Heart left ventricle (tissue), 16 donors: Measurements from ENCODE around the gene SARNP. TPM values are rescaled to one million over a fixed set of nuclear protein-coding genes. Genes with fewer than 3 reads are reported as not detected.
"Not testable (repeated sequence)": the region's sequence is repeated elsewhere in the genome, so short reads cannot be mapped to it uniquely, and the experiment has no call there.

Experiments used
- ATAC-seq, 4 donors: fragments of 200-7000 bp; cut with Tn5 transposase; one replicate each; pipeline ENCODE4 v1.9.1; 2020 to 2022; ENCODE audit warnings: moderate library complexity in 4 of 4, mild to moderate bottlenecking in 3 of 4, moderate number of reproducible peaks in 1 of 4
- DNase-seq, 5 donors: peaks; one replicate each; pipeline ENCODE4 v3.0.0-alpha.2; 2020
- H3K27ac ChIP-seq, 12 donors: fragments of 200-600 bp; sonication (generic) in 4 of 12; one replicate each; pipeline versions ENCODE4 v1.5.0 to v1.8.0; 2016 to 2022; ENCODE audit warnings: mild to moderate bottlenecking in 2 of 12
- H3K27me3 ChIP-seq, 9 donors: fragments of 200-600 bp; sonication (generic) in 2 of 9; one replicate each; pipeline versions ENCODE4 v1.5.1 to v1.8.0; 2016 to 2022; ENCODE audit warnings: mild to moderate bottlenecking in 3 of 9
- H3K36me3 ChIP-seq, 9 donors: fragments of 200-600 bp; sonication (generic) in 2 of 9; one replicate each; pipeline versions ENCODE4 v1.5.0 to v1.8.0; 2018 to 2022; ENCODE audit warnings: mild to moderate bottlenecking in 2 of 9
- H3K4me1 ChIP-seq, 12 donors: fragments of 200-600 bp; sonication (generic) in 4 of 12; one replicate each; pipeline versions ENCODE4 v1.5.0 to v1.8.0; 2016 to 2022; ENCODE audit warnings: mild to moderate bottlenecking in 3 of 12
- H3K4me3 ChIP-seq, 12 donors: fragments of 200-600 bp; sonication (generic) in 4 of 12; one replicate each; pipeline versions ENCODE4 v1.5.0 to v1.8.0; 2017 to 2022; ENCODE audit warnings: mild to moderate bottlenecking in 9 of 12, moderate library complexity in 4 of 12
- H3K9me3 ChIP-seq, 12 donors: fragments of 200-600 bp; sonication (generic) in 4 of 12; one replicate each; pipeline versions ENCODE4 v1.5.0 to v1.8.0; 2016 to 2022; ENCODE audit warnings: mild to moderate bottlenecking in 1 of 12
- CTCF ChIP-seq, 12 donors: fragments of 200-600 bp; sonication (generic) in 4 of 12; IDR thresholded peaks; one replicate each; pipeline versions ENCODE4 v1.5.0 to v1.8.0; 2018 to 2022; ENCODE audit warnings: antibody characterized with exemption in 12 of 12, mild to moderate bottlenecking in 5 of 12
- POLR2A ChIP-seq, 2 donors: fragments of 450-650 bp; IDR thresholded peaks; one replicate each; pipeline ENCODE4 v1.6.1; 2017; ENCODE audit warnings: antibody characterized with exemption in 2 of 2, mild to moderate bottlenecking in 2 of 2, moderate library complexity in 2 of 2
- WGBS, 4 donors: extraction: QIAGEN DNeasy Blood & Tissue Kit in 2 of 4; methylation state at CpG; one replicate each; pipeline versions ENCODE4 v1.1.5 to v1.1.7; 2013 to 2018; 5-methylcytosine and 5-hydroxymethylcytosine counted together
- intact Hi-C, 10 donors: fragments of 100-400 bp; cut with DNase I; formaldehyde crosslinking; loops; one replicate each; pipeline versions ENCODE4 v1.11.1 to v1.14.2; 2022
- long read RNA-seq, 3 donors: library from polyadenylated mRNA; unstranded; transcript quantifications; one replicate each; pipeline ENCODE4 v2.0.0, GENCODE V29; 2020 to 2021
- polyA plus RNA-seq, 2 donors: library from polyadenylated mRNA; stranded (reverse); fragments of 200-250 nt; gene quantifications; one replicate each; pipeline ENCODE4 v1.2.3, GENCODE V29; 2013
- total RNA-seq, 9 donors: library from RNA; depleted of rRNA in 2 of 9; stranded (reverse); fragments of >200 nt in 2 of 9; fragmentation: NEBNext Ultra II Directional in 3 of 9; extraction: Animal tissue kit (Norgen Biotek cat#: 25700) in 3 of 9; gene quantifications; one replicate each; pipeline versions ENCODE4 v1.1.0 to v1.2.4, GENCODE V29; 2016 to 2023
- donor health status: ischemic (EF 13 %, LVEDD 7.1; RV severe dilation, severe dysfunction).
- donor health status: healthy with polysubstance abuse.
- donor health status: DM: no; HTN: yes; CAD: no.
- donor health status: DM: no; HTN: no; CAD: no.
- donor health status: ischemic (EF 25% LVEDD 6.9; RV normal size, moderate dysfunction).
- donor health status: ischemic (EF 25% LVEDD 5.7; RV mildly dilated, moderate dysfunction).
- donor health status: healthy.
- donor health status: DM: yes; HTN: yes; CAD: no.
- donor health status: ischemic (EF 35%, LVEDD 5.7; RV mildly dilated, moderate dysfunction).
- donor health status: nonischemic (EF 11% LVEDD 7.7; RV severe dilation, severe dysfunction).
- donor health status: DM: yes; HTN: yes; CAD: no.
- donor health status: PGD.
- donor health status: ischemic (EF 29% LVEDD 5.4; RV normal size, mild dysfunction).
- donor health status: nonischemic (EF 23%, LVEDD 6.1; RV moderate dilation, normal function).

Gene SARNP
- total RNA-seq (10 to 100 TPM; 47.2 to 69.3 (median 54.0) TPM), polyA plus RNA-seq (100 to 1,000 TPM; 118 to 138 TPM)
- long read RNA-seq, donor 1, transcript SARNP-201 (11 exons, 926 nt), result major isoform, 24 of 26 reads
- long read RNA-seq, donor 1, partial matches to known transcripts, result 1 of 26 reads
- long read RNA-seq, donor 1, other reads (novel, unspliced or antisense), result 0 of 26 reads
- long read RNA-seq, donor 2, transcript SARNP-201 (11 exons, 926 nt), result major isoform, 19 of 21 reads
- long read RNA-seq, donor 2, partial matches to known transcripts, result 0 of 21 reads
- long read RNA-seq, donor 2, other reads (novel, unspliced or antisense), result 1 of 21 reads
- long read RNA-seq, donor 3, transcript SARNP-201 (11 exons, 926 nt), result major isoform, 22 of 23 reads
- long read RNA-seq, donor 3, partial matches to known transcripts, result 0 of 23 reads
- long read RNA-seq, donor 3, other reads (novel, unspliced or antisense), result 0 of 23 reads

DNA sequence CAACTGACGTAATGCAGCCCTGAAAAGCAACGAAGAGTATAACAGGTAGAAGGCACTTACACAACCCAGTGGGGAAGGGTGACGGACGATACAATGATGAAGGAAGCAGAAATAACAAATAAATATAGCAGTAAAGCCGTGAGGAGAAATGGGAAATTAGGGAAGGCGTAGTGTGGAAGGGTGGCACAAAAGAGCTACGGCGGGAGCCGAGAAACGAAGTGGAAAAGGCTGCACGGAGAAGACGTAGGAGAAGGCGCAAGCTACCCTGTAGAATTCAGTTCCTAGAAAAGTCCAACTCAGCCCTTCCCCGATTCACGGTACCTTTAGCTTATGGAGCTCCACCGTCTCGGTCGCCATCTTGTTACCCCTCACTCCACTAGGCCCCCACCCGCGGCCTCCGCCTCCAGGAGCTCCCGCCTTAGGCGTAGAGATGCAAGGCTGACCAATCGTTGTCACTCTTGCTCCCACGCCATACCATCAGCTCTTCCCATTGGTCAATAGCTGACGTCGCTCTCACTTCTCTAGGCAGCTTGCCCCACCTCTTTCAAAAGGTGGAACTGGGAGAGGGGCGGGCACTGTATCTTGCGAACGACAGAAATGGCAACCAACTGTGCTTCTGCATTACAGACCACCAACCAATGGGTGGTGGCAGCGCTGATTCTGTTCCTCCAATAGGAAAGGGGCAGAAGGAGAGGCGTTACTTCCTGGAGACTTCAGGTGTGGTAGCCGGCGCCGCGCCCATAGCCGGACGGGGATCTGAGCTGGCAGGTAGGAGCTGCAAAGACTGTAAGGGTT is at the start of gene SARNP, which contains the start of gene ORMDL2:
SARNP (minus strand) TSS at position 380 of the 795 bp plus-strand sequence; CDS start at position 357, 23 bp downstream.
ORMDL2 (plus strand) TSS at position 697 of the 795 bp plus-strand sequence. CDS start 959 bp downstream, outside the sequence.
- Histone ChIP-seq H3K4me1 (peaks cover 4 to 43% (median 30%) of the 10 kb centered on the region in 12 donors), H3K36me3 (peaks cover 0 to 67% (median 55%) of the 10 kb centered on the region in 9 donors), H3K27me3 (no peaks in the 10 kb centered on the region), H3K9me3 (no peaks in the 10 kb centered on the region), H3K4me3 (peak within 1 kb of the TSS; percentile 59 to 95 (median 74)), H3K27ac (peak within 1 kb of the TSS; percentile 62 to 92 (median 84))
- peak in 1 of 2 donors; percentile 47 for TF ChIP-seq POLR2A (IDR thresholded peaks at IDR 0.05)
- no peak for TF ChIP-seq CTCF (IDR thresholded peaks at IDR 0.05)
- ATAC-seq (peak; percentile 98 to 99 (median 99)), DNase-seq (peak; percentile 96 to 98 (median 98))
- intact Hi-C loops, result loop anchor here in 7 of 10 donors (1.0 to 10.0 kb wide), 9 partner anchors 12 to 225 kb away; partner anchors contain the start of genes PYM1 (in 3 of the 7), DNAJC14 (in 1 of the 7), GDF11 (in 1 of the 7) and RAB5B (in 1 of the 7)
- WGBS, 4 donors, result 0% methylated on average over 38 of the region's 38 CpGs

DNA sequence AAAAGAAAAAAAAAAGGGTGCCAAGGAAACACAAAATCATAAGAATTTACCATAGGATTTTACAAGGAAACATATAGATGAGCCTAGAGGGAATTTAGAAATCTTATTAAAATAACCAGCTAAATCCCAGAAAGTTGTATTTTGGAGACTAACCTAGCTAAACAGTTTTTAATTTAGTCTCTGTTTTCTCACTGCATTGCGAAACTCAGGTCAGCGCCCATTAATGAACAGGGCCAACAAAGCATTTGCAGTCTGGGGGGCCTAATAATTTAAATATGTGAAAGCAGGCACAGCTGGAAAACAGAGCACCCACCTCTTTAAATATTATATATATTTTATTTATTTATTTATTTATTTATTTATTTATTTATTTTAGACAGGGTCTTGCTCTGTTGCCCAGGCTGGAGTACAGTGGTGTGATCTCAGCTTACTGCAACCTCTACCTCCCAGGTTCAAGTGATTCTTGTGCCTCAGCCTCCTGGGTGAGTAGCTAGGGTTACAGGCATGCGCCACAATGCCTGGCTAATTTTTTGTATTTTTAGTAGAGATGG is 49.0 kb upstream of the SARNP start:
- H3K4me1 ChIP-seq, H3K36me3 ChIP-seq, H3K27me3 ChIP-seq, intact Hi-C loops, ATAC-seq, H3K4me3 ChIP-seq, H3K27ac ChIP-seq, DNase-seq: not testable (repeated sequence)
- 83 to 98% (median 96%) methylated on average over 3 of the region's 3 CpGs for WGBS, 4 donors
- peaks cover 0 to 18% (median 8%) of the 10 kb centered on the region in 12 donors for H3K9me3 ChIP-seq

GRCh38 chr12:55865327-55865726 is 47.8 kb upstream of the SARNP start:
- peaks cover 0 to 18% (median 8%) of the 10 kb centered on the region in 12 donors for H3K9me3 ChIP-seq
- no peak for TF ChIP-seq CTCF (IDR thresholded peaks at IDR 0.05)
- no peak for TF ChIP-seq POLR2A (IDR thresholded peaks at IDR 0.05)
- H3K4me1 ChIP-seq, result no peaks in the 10 kb centered on the region
- whole genome bisulfite sequencing, 4 donors, result 80 to 92% (median 85%) methylated on average over 2 of the region's 2 CpGs
- intact Hi-C loops, result no loop called here
- no peak for ATAC-seq
- H3K27me3 ChIP-seq, result no peaks in the 10 kb centered on the region
- no peaks in the 10 kb centered on the region for H3K36me3 ChIP-seq
- no peak overlapping the region for H3K27ac ChIP-seq
- no peak for DNase-seq
- no peak overlapping the region for H3K4me3 ChIP-seq

GRCh38 chr12:55862931-55863330 is 45.4 kb upstream of the SARNP start:
- H3K36me3 ChIP-seq, ATAC-seq, H3K4me3 ChIP-seq, H3K4me1 ChIP-seq, H3K27ac ChIP-seq, H3K27me3 ChIP-seq, DNase-seq, intact Hi-C loops: not testable (repeated sequence)
- 92 to 96% (median 94%) methylated on average over 13 of the region's 13 CpGs for WGBS, 4 donors
- peaks cover 0 to 18% (median 8%) of the 10 kb centered on the region in 12 donors for H3K9me3 ChIP-seq
